ENCODE measurements around the gene ZNF341.

Gene ZNF341

DNA sequence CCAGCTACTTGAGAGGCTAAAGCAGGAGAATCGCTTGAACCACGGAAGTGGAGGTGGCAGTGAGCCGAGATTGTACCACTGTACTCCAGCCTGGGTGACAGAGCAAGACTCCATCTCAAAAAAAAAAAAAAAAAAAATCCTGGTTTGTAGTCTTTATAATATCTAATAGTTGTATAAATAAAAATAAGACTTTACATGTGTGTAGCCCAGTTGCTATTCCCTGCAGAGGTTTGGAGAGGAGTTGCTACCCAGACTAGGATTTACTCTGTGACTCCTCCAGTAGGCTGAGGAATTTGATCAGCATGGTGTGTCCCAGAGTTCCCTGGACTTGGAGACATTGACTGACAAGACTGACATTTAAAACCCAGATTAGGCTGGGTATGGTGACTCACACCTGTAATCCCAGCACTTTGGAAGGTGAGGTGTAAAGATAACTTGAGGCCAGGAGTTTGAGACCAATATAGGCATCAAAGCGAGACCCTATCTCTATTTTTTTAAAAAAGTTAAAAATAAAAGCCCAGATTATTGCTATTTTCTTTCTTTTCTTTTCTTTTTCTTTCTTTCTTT is 89.6 kb downstream of the ZNF341 start:
- in situ Hi-C loops (cut with HindIII; ENCODE audit: low sequenced_read_pairs) = no loop called here

DNA sequence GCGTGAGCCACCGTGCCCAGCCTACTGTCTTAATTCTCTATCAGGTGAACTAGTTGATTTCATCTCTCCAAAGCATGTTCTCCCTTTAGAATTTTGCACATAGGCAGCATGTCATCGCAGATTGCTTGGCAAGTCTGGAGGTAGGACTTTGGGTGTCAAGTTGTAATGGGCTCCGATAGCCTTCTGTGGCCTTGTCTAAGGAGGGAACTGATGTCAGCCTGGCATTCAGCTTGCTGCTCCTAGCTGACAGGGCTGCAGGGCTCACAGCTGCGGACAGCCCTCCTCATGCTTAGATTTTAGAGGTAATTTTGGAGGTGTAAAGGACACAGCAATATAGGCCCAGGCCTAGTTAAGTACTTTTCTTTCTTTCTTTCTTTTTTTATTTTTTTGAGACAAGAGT is 90.6 kb downstream of the ZNF341 start:
- in situ Hi-C loops (cut with HindIII; ENCODE audit: low sequenced_read_pairs) = no loop called here

DNA sequence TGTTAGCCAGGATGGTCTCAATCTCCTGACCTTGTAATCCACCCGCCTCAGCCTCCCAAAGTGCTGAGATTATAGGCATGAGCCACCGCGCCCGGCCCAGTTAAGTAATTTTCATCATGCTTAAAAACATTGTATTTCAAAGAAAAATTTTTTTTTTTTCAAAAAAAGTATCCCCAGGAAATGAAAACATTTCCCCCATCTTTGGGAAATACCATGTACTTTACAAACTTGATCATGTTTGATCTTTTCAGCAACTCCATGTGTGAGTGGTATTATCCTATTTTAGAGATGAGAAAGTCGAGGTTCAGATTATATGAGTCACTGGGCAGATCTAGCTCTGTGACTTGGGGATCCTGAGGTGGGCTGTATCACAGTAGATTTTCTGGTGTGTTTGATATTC is 91.2 kb downstream of the ZNF341 start:
- in situ Hi-C loops (cut with HindIII; ENCODE audit: low sequenced_read_pairs) = no loop called here

DNA sequence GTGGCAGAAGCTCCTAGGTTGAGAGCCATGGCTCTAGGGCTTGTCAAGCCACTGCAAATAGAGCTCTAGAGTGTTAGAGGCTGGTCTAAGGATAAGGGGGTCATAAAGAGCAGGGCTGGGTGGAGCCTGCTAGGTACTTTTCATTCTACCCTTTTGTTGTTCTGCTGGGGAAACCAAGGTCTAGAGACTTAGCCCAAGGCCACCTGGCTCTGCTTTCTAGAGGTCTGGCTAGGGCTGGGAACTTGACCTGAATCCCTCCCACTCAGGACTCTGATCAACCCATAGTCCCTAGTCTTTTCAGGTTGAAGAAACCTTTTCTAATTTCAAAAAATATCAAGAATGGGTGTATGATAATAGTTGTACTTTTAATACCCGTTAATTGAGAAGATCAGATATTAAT is 93.1 kb downstream of the ZNF341 start:
- in situ Hi-C loops (cut with HindIII; ENCODE audit: low sequenced_read_pairs) = no loop called here

DNA sequence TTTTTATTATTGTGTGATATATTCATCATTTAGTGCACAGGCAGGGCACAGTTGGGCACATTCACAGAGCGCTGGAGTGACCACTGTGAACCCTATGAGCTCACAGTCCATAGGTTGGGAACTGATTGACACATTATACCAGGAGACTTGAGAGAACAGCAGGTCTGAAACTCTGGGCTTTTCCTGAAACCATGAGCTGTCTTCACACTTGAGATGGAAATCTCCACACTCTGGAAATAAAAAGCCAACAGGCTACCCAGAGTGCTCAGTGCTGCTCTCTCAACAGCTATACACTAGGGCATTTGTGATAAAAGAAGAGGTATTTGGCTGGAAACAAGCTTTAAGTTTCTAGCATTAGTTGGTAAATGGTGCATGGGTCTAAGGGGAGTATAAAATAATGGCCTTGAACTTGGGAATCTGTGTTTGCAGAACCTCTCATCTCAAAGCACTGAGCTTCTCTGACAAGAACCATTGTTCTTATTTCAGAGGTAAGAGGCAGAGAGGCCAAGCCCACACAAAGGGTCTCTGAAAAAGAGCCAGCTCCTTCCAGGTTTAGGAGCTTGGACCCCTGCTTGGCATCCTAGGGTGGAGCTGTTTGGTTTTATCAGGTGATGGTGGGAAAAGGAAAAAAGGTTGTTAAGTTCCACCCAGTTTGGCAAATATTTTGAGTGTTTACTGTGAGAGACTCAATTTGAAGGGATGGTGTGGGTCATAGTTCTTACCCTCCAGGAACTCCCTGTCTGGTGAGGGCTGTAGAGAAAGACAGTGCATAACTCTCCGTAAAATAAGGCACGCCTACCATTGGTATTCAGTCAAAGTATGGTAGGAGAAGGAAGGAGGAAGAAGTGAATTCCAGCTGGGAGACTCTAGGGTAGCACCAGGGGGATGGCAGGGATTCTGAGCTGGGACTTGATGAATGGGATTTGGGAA is 93.8 kb downstream of the ZNF341 start:
- in situ Hi-C loops (cut with HindIII; ENCODE audit: low sequenced_read_pairs) = no loop called here

DNA sequence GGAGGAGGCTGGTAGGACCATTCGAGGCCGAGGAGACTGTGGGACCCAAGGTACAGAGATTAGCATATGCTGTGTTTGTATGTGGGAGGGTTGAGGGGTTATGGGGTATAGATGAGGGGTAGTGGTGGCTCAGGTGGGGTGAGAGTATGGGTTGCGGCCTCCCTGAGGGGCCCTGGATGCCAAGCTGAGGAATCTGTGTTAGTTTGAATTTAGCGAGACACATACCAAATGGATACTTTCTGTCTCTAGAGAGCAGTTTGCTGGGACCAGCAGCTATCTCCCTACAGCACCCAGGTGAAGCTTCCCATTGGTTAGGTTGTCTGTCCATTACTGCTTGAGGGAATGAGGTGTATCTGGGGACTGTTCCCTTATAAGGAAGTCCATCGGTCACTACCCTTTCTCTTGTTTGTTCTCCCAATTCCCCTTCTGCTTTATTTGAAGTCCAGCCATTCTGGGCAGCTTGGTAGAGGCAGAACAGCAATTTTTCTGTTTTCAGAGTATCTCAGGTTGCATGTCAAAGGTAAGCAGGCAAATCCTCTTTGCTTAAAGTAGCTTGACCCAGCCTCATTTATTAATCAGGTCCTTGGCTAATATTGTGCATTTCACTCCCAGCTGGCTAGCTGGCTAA is 94.6 kb downstream of the ZNF341 start:
- in situ Hi-C loops (cut with HindIII; ENCODE audit: low sequenced_read_pairs) = no loop called here

DNA sequence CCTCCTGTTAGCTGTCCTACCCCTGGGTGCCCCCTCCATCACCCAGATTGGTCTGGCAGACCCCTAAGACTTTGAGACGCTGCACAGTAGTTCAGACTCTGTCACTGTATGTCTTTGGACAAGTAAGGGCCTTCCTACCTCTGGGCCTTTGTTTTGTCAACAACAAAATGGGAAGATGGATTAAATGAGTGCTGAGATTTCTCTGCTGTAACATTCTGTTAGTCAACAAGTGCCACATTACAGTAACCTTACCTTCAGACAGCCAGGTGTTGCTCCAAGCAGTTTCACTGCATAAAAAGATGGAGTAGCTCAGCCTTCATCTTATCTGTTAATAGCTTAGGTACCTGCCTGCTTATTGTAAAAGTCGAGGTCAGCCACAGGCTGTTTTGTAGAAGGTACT is 95.3 kb downstream of the ZNF341 start:
- in situ Hi-C loops (cut with HindIII; ENCODE audit: low sequenced_read_pairs) = no loop called here

DNA sequence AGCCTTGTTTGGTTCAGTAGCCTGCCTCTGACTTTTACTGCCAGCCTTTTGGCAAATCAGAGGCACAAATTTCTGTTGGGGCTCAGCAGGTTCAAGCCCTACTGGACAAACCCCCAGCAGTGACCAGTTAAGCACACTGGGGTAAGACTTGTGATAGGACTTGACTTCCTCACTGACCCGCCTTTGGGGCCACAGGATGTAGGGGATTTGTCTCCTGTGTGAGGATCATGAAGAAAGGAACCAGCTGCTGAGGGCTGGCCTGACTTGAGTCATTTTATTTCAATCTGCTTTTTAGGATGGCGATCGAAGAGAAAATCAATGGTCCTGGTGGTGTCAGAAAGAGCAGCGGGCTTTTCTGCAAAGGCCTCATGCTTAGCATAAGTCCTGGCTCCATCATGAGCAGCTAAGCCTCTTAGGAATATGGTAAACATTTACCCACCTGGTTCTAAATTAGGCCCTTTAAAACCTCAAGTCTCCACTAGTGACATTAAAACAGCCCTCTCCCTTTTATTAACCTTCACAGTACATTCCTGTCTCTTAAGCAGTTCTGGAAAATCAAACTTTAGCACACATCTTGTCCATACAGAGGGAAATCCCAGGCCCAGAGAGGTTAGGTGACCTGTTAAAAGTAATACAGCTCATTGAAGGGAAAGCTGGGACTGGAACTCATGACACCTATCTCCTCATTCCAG is 96.0 kb downstream of the ZNF341 start:
- in situ Hi-C loops (cut with HindIII; ENCODE audit: low sequenced_read_pairs) = no loop called here

DNA sequence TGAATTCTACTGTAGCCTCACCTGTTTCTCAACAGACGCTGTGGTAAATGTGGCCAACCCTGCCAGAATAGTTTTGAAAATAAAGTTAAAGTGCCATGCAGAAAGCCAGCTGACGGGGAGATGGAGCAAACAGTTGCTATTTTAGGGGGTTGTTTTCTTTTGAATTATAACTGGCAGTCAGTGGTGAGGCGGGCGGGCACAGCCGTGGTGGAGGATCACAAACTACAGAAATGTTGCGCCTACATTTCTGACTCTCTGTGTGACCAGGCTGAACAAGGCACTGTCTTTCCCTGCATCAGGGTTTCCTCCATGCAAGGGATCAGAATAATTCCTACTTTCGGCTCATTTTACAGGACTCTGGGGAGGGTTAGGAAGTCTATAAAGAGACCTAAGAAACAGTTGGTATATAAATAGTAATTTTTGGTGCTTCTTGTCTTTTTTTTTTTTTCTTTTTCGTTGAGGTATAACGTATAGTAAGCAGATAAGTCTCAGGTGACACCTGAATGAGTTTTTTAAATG is 96.6 kb downstream of the ZNF341 start:
- in situ Hi-C loops (cut with HindIII; ENCODE audit: low sequenced_read_pairs) = no loop called here

DNA sequence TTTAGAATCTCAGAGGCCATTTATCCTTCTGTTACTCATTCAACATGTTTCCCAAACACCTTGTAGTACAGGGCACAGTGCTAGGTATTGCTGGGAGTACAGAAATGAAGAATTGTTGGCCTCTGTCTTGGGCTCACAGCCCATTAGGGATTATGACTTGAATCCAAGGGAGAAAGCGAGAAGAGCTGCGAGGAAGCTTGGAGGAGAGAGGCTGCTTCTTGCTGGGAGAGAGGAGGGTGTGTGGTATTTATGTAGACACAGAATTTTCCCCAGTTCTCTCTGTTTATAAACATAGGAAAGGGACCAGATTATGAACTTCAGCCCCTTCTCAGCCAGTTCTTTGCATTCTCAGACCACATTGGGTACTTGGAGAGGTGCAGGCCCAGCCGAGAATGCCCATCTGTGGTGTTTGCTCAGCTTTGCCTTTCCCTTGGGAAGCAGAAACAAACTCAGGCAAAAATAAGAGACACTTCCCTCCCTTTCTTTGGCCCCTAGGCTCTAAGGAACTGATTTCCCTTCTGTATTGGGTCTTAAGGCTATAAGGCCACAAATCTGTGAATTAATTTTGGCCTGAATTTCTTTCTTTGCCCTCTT is 97.3 kb downstream of the ZNF341 start:
- in situ Hi-C loops (cut with HindIII; ENCODE audit: low sequenced_read_pairs) = no loop called here

DNA sequence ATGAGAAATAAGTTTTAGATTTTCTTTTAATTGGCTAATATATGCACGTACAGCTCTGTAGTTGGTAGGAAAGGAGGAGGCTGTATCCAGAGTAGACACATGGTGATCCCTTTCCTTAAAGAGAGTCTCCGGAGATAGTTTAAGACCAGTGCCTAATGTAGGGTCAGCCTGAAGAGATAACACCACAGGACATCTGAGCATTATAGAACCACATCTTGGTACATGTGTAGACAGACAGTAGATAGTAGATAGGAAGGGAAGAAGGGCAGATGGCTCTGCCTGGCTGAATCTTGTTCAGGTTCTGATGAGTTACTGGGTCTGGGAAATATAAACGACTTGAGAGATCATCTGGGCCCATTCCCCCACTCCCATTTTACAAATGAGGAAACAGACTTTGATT is 97.8 kb downstream of the ZNF341 start:
- in situ Hi-C loops (cut with HindIII; ENCODE audit: low sequenced_read_pairs) = no loop called here

DNA sequence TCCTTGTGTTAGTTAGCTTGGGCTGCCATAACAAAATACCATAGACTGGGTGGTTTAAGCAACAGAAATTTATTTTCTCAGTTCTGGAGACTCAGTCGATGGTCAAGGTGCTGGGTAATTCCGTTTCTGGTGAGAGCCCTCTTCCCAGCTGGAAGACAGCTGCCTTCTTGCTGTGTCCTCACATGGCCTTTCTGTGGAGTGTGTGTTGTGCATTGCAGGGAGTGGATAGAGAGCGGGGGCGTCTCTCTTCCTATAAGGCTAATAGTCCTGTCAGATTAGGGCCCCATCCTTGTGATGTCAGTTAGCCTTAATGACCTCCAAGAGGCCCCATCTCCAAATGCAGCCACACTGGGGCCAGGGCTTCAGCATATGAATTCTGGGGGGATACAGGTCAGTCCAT is 98.6 kb downstream of the ZNF341 start:
- in situ Hi-C loops (cut with HindIII; ENCODE audit: low sequenced_read_pairs) = no loop called here

DNA sequence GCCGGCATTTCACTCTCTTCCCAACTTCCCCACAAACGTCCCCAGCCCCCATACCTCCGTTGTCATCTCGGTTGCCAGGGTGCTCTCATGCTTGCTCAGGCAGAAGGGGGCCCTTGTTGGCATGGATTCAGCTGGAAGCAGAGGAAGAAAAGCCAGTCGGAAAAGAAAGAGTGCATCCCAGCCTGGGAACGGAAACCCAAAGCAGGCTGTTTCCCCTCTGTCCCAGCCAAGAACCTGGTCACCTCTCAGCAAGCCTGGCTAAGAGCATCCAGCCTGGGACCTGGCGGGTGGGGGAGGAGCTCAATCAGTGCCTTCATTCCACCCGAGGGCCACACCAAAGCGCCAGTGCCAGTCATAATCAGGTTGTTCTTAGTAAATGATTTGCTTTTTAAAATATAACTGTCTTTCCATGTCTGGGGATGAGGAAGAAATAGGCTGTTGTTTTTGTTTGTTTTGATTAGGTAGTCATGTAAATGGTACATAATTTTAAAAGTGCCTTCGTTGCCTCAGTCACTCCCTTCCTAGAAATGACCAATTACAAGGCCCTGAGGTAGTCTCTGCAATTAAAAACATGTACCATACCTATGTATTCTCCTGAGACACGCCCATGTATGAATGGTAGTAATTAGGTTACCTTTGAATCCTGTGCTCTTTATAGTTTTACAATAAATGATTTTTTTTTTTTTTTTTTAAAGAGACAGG is 100.5 kb downstream of the ZNF341 start:
- in situ Hi-C loops (cut with HindIII; ENCODE audit: low sequenced_read_pairs) = no loop called here

DNA sequence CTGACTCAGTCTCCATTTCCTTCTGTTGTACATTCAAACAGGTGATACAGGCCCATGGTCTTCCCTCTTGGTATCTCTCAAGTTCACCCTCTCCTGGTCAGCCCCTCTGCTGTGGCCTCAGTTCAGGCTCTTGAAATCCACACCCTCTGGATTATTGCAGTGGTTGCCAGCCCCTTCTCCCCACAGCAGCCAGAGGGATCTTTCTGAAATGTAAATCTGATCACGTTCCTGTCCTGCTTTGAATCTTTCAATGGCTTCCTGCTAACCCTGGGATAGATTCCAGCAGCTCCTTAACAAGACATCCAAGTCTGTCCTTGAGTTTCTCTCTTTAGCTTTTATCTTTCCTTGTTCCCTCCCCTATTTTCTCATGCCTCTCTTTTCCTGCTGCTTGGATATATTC is 101.5 kb downstream of the ZNF341 start:
- in situ Hi-C loops (cut with HindIII; ENCODE audit: low sequenced_read_pairs) = no loop called here

DNA sequence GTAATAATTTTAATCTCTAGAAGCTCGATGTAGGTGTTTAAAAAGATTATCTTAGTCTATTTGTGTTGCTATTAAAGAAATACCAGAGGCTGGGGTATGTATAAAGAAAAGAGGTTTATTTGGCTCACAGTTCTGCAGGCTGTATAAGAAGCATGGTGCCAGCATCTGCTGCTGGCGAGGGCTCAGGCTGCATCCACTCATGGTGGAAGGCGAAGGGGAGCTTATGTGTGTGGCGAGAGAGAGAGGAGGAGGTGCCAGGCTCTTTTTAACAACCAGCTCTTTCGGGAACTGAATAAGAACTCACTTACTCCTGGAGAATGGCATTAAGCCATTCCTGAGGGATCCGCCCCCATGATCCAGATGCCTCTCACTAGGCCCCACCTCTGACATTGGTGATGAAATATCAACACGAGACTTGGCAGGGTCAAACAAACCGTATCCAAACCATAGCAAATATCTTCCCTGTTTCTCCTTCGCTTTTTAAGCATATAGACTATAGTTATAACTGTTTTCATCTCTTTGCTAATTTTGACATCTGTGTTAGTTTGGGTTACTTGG is 103.9 kb downstream of the ZNF341 start:
- in situ Hi-C loops (cut with HindIII; ENCODE audit: low sequenced_read_pairs) = no loop called here

DNA sequence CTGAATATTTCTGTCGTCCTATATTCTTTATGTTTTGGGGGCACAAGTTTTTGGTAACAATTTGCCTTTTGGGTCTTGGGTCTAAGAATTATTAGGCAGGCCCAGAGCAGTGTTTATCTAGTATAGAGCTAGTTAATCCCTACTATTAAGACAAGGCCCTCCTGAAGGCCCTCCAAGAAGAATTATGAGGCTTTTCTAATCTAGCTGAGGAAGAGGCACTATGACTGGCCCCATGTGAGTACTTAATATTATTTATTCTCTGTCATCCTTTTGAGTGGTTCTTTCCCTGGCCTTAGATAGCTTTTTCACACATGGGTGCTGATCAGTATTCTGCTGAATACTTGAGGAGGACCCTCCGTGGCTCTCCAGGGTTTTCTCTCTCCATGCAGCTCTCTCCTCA is 104.5 kb downstream of the ZNF341 start:
- in situ Hi-C loops (cut with HindIII; ENCODE audit: low sequenced_read_pairs) = no loop called here

DNA sequence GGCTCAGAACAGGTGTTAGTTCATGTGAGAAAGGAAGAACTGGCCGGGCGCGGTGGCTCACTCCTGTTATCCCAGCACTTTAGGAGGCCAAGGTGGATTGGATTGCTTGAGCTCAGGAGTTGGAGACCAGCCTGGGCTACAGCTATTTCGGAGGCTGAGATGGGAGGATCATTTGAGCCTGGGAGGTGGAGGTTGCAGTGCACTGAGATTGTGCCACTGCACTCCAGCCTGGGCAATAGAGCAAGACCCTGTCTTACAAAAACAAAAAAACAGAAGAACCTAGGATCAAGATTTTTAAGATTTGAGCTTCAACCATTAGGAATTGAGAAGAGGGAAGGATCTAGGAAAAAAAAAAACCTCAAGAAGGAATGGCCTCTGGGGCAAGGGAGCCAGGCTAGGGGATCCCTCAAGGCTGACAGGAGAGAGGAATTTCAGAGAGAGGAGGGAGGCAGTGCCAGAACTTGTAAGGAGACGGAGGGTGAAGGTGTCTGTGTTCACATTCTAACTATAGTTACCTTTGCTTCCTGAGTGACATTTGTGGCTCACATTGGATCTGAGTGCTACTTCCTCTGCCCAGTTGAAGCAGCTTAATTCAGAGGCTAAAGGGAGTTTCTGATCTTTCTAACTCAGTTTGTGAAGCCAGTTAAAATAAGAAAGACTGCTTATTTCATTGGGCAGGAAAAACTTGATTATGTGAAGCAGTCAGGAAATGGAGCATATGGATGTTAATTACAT is 105.5 kb downstream of the ZNF341 start:
- in situ Hi-C loops (cut with HindIII; ENCODE audit: low sequenced_read_pairs) = no loop called here

DNA sequence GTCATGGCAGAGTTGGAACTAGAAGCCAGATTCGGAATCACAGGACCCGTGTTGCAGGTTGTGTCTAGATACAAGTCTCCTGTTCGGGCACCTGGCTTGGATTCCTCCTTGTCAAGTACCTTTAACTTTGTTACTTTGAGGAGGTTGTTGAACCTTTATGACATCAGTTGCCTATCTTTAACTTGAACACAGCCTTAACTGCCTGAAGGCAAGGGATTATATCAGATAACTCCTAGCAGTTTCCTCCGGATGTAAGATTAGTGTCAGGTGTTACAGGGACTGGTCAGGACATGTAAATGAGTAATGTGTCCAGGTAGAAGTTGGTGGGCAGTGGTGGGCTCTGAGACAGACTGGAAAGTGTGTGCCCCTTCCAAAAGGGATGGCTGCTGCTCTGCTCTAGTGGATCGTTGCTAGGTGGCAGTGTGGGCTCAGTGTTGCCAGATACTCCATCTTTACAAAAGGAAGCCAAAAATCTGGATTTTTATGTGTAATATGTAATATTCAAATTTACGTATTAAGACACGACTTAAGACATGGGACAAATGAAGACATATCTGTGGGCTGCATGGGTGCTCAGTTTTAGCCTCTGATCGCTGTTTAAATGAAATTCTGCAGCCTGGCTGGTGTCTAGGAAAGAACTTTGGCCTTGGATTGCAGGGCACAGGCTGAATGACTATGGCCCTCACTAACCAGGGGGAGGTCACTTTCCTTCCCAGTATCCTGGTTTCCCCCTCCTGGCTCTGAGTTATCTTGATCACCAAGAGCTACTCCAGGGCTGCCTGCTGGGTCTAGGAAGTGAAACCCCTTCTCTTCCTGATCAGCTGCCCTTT is 106.5 kb downstream of the ZNF341 start:
- in situ Hi-C loops (cut with HindIII; ENCODE audit: low sequenced_read_pairs) = no loop called here
